Stimulated activated effector memory CD8-positive, alpha-beta T cell treated with anti-CD3 and anti-CD28 coated beads, Interleukin-12 subunit alpha, Interleukin-12 subunit beta, amount 100 ng/mL, for 72 hours (primary cell): ENCODE data around the gene SMIM10L2A.

Experiments used
- ATAC-seq: fragments of 150-1000 bp; cut with Tn5 transposase; 2 replicates; pipeline ENCODE4 v1.10.0; 2021
- DNase-seq, 2 donors: peaks; one replicate each; pipeline ENCODE4 v3.0.0; 2021 to 2022; ENCODE audit warnings: low spot score in 2 of 2
- H3K27ac Mint-ChIP-seq: one replicate; pipeline ENCODE4 v1.8.0; 2022; ENCODE audit warnings: mild to moderate bottlenecking, mixed read lengths
- H3K36me3 Mint-ChIP-seq: one replicate; pipeline ENCODE4 v1.8.0; 2022; ENCODE audit warnings: mild to moderate bottlenecking, mixed read lengths
- H3K4me1 Mint-ChIP-seq: one replicate; pipeline ENCODE4 v1.8.0; 2022; ENCODE audit warnings: mixed read lengths
- H3K4me3 Mint-ChIP-seq: one replicate; pipeline ENCODE4 v1.8.0; 2022; ENCODE audit warnings: mild to moderate bottlenecking, mixed read lengths
- H3K9me3 Mint-ChIP-seq: one replicate; pipeline ENCODE4 v1.8.0; 2022; ENCODE audit warnings: mixed read lengths

Gene SMIM10L2A

GRCh38 chrX:135476378-135476777, 54.6 kb downstream of the SMIM10L2A start:
- Mint-ChIP-seq H3K27ac (no peak overlapping the region), H3K36me3 (no peaks in the 10 kb centered on the region)

DNA sequence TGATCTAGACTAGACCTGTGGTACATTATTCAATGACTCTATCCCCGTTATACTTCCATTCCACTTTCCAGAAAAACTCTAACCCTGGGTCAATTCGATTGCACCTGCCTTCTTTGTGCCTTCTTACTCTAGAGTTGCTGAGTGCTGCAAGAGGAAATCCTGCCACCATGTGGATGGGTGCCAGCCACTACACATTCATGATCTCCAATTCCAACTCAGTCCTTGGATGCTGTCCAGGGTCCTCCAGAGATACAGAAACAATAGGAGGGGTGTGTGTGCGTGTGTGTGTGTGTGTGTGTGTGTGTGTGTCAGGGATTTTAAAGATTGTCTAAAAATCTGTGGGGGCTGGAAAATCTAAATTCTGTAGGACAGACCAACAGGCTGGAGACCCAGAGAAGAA, 55.8 kb downstream of the SMIM10L2A start:
- ATAC-seq (peak; percentile 65), DNase-seq (no peak)
- Mint-ChIP-seq H3K36me3 (no peaks in the 10 kb centered on the region), H3K4me1 (peaks cover 6% of the 10 kb centered on the region), H3K9me3 (no peaks in the 10 kb centered on the region), H3K4me3 (no peak overlapping the region), H3K27ac (no peak overlapping the region)

More at GRCh38 chrX:135476378-135476777, 54.6 kb downstream of the SMIM10L2A start:
- DNase-seq (no peak), ATAC-seq (no peak)
- no peaks in the 10 kb centered on the region for H3K9me3 Mint-ChIP-seq
- peaks cover 6% of the 10 kb centered on the region for H3K4me1 Mint-ChIP-seq
- H3K4me3 Mint-ChIP-seq: no peak overlapping the region
